Erythroblast (primary cell): ENCODE measurements around the gene ADAM8.

Source experiments
- GATA1 ChIP-seq: IDR thresholded peaks from 2 replicates; pipeline ENCODE4 v1.6.1; 2011; ENCODE audit warnings: low read depth, mild to moderate bottlenecking, control low read depth, low read length, moderate library complexity
- POLR2A ChIP-seq: IDR thresholded peaks from 2 replicates; pipeline ENCODE4 v1.6.1; 2011; ENCODE audit warnings: mild to moderate bottlenecking, low read length

GRCh38 chr10:133315847-133316246, 39.2 kb upstream of the ADAM8 start:
- TF ChIP-seq POLR2A (no peak), GATA1 (no peak)
